Tibial artery (tissue), 4 donors: ENCODE results near the gene ERO1B.
"Not testable (repeated sequence)": the region's sequence is repeated elsewhere in the genome, so short reads cannot be mapped to it uniquely, and the experiment has no call there.

Experiments used
- DNase-seq, 2 donors: peaks; one replicate each; pipeline ENCODE4 v3.0.0-alpha.2; 2019
- H3K27ac ChIP-seq, 2 donors: fragments of 200-600 bp; sonication (generic) in 1 of 2; 1 replicate in 1 of 2; 2 replicates in 1 of 2; pipeline ENCODE4 v1.5.1; 2018 to 2019; ENCODE audit warnings: mild to moderate bottlenecking in 1 of 2
- H3K27me3 ChIP-seq, 2 donors: fragments of 200-600 bp; sonication (generic) in 1 of 2; one replicate each; pipeline versions ENCODE4 v1.5.1 to v1.6.0; 2016 to 2019
- H3K36me3 ChIP-seq, 3 donors: fragments of 200-600 bp; sonication (generic) in 2 of 3; one replicate each; pipeline ENCODE4 v1.5.1; 2016 to 2019; ENCODE audit warnings: mild to moderate bottlenecking in 2 of 3
- H3K4me1 ChIP-seq, 4 donors: fragments of 200-600 bp; sonication (generic) in 2 of 4; 1 replicate in 3 of 4; 2 replicates in 1 of 4; pipeline ENCODE4 v1.5.1; 2016 to 2019
- H3K4me3 ChIP-seq, 2 donors: fragments of 200-600 bp; sonication (generic) in 1 of 2; 1 replicate in 1 of 2; 2 replicates in 1 of 2; pipeline ENCODE4 v1.5.1; 2018 to 2019; ENCODE audit warnings: mild to moderate bottlenecking in 2 of 2
- H3K9me3 ChIP-seq, 3 donors: fragments of 200-600 bp; sonication (generic) in 1 of 3; one replicate each; pipeline ENCODE4 v1.5.1; 2016 to 2019
- CTCF ChIP-seq, 2 experiments: fragments of 200-600 bp in 1 of 2; fragments of 450-650 bp in 1 of 2; IDR thresholded peaks; one replicate each; pipeline ENCODE4 v1.5.1; 2017 to 2019; ENCODE audit warnings: antibody characterized with exemption in 2 of 2, mild to moderate bottlenecking in 1 of 2, moderate library complexity in 1 of 2
- intact Hi-C: fragments of 100-400 bp; cut with DNase I; formaldehyde crosslinking; loops from one replicate; pipeline ENCODE4 v1.15.0; 2023; ENCODE audit warnings: low total_unique reads

Gene ERO1B

DNA sequence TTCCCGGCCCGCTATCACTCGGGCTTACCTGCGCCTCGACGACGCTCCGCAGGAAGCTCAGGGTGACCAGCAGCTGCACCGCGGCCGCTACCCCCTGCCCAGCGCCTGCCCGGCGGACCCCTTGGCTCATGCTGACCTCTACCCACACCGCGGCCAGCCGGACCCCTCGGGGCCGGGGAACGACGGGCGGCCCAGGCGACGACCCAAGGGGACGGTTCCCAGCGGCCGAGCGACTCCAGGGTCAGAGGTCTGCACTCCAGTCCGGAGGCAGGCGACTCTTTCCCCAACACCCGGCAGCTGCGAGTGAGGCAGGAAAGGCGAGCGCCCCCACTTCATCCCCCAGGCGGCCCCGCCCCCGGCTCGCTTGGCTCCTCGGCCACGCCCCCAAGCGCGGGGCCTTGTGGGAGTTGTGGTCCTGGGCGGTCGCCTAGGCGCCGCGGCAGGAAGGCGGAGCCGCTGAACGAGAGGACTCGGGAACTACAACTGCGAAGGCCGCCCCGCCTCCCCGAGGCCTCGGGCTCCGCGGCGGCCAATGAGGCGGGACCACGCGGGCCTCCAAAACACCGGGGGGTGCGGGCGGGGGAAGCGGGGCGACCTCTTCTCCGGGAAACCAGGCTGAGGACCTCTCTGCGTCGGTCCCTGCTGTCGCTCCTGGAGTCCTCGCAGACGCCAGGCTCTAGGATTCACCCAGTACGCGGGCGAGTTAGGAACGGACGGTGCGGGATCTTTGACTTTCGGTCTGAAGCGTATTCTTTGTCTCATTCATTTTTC lies at the start of gene ERO1B:
TSS of gene ERO1B (minus strand) at position 305 of the 771 bp plus-strand sequence. CDS start at position 130, 175 bp downstream.
- no peaks in the 10 kb centered on the region for H3K36me3 ChIP-seq
- H3K4me1 ChIP-seq: peaks cover 0 to 12% (median 7%) of the 10 kb centered on the region in 4 donors
- peak within 1 kb of the TSS; percentile 92 to 98 for H3K4me3 ChIP-seq
- peak within 1 kb of the TSS; percentile 81 to 89 for H3K27ac ChIP-seq
- peaks cover 0 to 11% of the 10 kb centered on the region in 2 donors for H3K27me3 ChIP-seq
- no peak for TF ChIP-seq CTCF (IDR thresholded peaks at IDR 0.05)
- peak; percentile 97 to 98 for DNase-seq
- H3K9me3 ChIP-seq: no peaks in the 10 kb centered on the region
- intact Hi-C loops: loop anchor here (5.0 kb wide), 1 partner anchor 240 kb away; the partner anchor contains the start of gene LGALS8

DNA sequence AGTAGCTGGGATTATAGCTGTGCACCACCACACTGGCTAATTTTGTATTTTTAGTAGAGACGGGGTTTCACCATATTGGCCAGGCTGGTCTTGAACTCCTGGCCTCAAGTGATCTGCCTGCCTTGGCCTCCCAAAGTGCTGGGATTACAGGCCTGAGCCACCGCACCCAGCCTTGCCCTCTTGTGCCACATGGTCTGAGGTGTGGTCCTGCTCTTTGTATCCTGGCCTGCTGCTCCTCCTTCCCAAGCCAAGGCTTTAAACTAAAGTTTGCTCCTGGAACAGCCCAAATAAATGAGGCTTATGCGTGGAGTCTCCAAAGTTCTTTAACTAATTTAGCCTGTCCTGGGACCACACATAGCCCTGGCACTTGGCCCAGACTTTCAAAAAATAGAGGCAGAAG lies 49.7 kb upstream of the ERO1B start:
- intact Hi-C loops, H3K4me1 ChIP-seq, H3K36me3 ChIP-seq, DNase-seq, H3K27me3 ChIP-seq, H3K9me3 ChIP-seq, H3K4me3 ChIP-seq, H3K27ac ChIP-seq: not testable (repeated sequence)

DNA sequence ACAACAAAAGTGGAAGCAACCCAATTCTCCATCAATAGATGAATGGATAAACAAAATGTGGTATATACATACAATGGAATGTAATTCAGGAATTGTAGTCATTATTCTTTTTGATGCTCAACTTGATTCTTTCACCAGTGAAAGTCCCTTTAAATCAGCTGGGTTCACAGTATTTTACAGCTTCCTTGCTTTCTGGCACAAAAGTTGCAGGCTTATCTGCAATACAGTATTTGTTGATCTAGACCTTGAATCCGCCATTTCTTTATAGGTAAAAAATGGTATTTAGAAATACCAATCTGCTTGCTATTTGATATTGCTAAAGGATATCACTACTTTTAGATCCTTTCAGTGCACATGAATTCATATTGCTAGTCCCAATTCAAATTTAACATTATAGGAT lies 44.7 kb upstream of the ERO1B start:
- no peaks in the 10 kb centered on the region for H3K36me3 ChIP-seq
- no peak for DNase-seq
- H3K9me3 ChIP-seq: peaks cover 8 to 22% (median 18%) of the 10 kb centered on the region in 3 donors
- no peak overlapping the region for H3K4me3 ChIP-seq
- H3K27me3 ChIP-seq: no peaks in the 10 kb centered on the region
- intact Hi-C loops: no loop called here
- no peaks in the 10 kb centered on the region for H3K4me1 ChIP-seq
- no peak for TF ChIP-seq CTCF (IDR thresholded peaks at IDR 0.05)
- no peak overlapping the region for H3K27ac ChIP-seq

DNA sequence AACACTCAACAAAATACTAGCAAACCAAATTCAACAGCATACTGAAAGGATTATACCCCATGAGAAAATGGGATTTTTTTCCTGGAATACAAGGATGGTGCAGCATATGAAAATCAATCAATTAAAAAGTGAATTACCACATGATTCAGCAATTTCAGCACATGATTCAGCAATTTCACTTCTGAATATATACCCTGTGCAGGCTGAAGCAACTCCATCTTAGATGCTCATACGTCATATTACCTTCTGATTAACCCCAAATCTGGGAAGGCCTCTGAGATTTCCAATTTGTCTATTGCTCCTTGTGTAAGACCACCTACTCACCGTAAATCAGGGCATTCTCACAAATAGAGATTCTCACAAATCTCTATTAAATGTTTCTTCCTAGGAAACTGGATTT lies 43.8 kb upstream of the ERO1B start:
- Histone ChIP-seq H3K4me3 (no peak overlapping the region), H3K4me1 (no peaks in the 10 kb centered on the region), H3K27ac (no peak overlapping the region), H3K36me3 (no peaks in the 10 kb centered on the region), H3K27me3 (no peaks in the 10 kb centered on the region), H3K9me3 (peaks cover 8 to 22% (median 18%) of the 10 kb centered on the region in 3 donors)
- intact Hi-C loops: no loop called here
- no peak for TF ChIP-seq CTCF (IDR thresholded peaks at IDR 0.05)
- DNase-seq: no peak

DNA sequence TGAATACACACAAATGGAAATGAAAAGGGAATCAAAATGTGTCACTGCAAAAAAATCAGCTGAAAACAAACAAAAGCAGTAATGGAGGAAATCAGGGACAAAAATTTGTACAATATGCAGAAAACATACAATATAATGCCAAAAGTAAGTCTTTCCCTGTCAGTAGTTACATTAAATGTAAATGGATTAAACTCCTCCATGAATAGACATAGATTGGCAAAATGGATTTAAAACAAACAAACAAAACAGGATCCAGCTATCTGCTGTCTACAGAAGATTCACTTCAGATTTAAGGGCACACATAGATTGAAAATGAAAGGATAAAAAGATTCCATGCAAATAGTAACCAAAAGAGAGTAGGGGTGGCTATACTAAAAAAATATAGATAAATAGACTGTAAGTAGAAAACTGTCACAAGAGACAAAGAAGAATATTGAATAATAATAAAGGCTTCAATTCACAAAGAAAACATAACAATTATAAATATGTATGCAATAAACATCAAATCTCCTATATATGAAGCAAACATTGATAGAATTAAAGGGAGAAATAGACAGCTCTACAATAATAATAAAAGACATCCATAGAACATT lies 42.2 kb upstream of the ERO1B start:
- no peaks in the 10 kb centered on the region for H3K36me3 ChIP-seq
- no peaks in the 10 kb centered on the region for H3K4me1 ChIP-seq
- peaks cover 8 to 22% (median 18%) of the 10 kb centered on the region in 3 donors for H3K9me3 ChIP-seq
- no peak overlapping the region for H3K27ac ChIP-seq
- no peaks in the 10 kb centered on the region for H3K27me3 ChIP-seq
- TF ChIP-seq CTCF (IDR thresholded peaks at IDR 0.05): no peak
- H3K4me3 ChIP-seq: no peak overlapping the region
- no peak for DNase-seq
- intact Hi-C loops: no loop called here
